OCI-LY1 (cell line): Measurements from ENCODE around the gene AGBL3.

Source experiments
- CTCF ChIP-seq: fragments of 200-600 bp; sonication (generic), shearing (Covaris generic); IDR thresholded peaks from 2 replicates; pipeline ENCODE4 v1.5.1; 2017; ENCODE audit warnings: mild to moderate bottlenecking, antibody characterized with exemption, low read length, moderate library complexity, mixed read lengths
- EZH2 ChIP-seq: fragments of 200-600 bp; sonication (generic), shearing (Covaris generic); IDR thresholded peaks from 2 replicates; pipeline ENCODE4 v1.8.0; 2017; ENCODE audit warnings: borderline replicate concordance, mixed run types, mild to moderate bottlenecking, antibody characterized with exemption, low read length, moderate library complexity, mixed read lengths

GRCh38 chr7:134938141-134938540, 48.2 kb upstream of the AGBL3 start:
- TF ChIP-seq CTCF (no peak), EZH2 (no peak)
